ENCODE measurements around the gene FGF14.

GRCh38 chr13:101911752-101912151, 490.1 kb downstream of the FGF14 start:
- TF ChIP-seq CTCF (conservative IDR thresholded peaks at IDR 0.05; ENCODE audit: low read length) (no peak), EZH2phosphoT487 (IDR thresholded peaks at IDR 0.05; ENCODE audit: borderline replicate concordance, low read depth, low read length) (no peak)
